Liver (tissue), 9 donors: ENCODE results near the gene MEIS1. TPM values are rescaled to one million over a fixed set of nuclear protein-coding genes. Genes with fewer than 3 reads are reported as not detected.

ENCODE experiments used
- DNase-seq: peaks from one replicate; pipeline ENCODE4 v3.0.0-alpha.2; 2017; ENCODE audit warnings: low spot score
- H3K27ac ChIP-seq, 2 donors: one replicate each; pipeline ENCODE4 v1.7.0; 2013; ENCODE audit warnings: inconsistent platforms in 2 of 2, low read length in 2 of 2, control low read depth in 1 of 2, low read depth in 1 of 2, mild to moderate bottlenecking in 1 of 2
- H3K27me3 ChIP-seq, 4 donors: one replicate each; pipeline versions ENCODE4 v1.6.1 to v1.7.0; 2013; ENCODE audit warnings: low read length in 3 of 4, inconsistent platforms in 1 of 4, mild to moderate bottlenecking in 1 of 4, moderate library complexity in 1 of 4; ENCODE audit not compliant: control insufficient read depth in 4 of 4, insufficient read depth in 4 of 4
- H3K36me3 ChIP-seq, 4 donors: one replicate each; pipeline versions ENCODE4 v1.6.1 to v1.7.0; 2013; ENCODE audit warnings: low read length in 3 of 4, mild to moderate bottlenecking in 3 of 4, low read depth in 1 of 4, moderate library complexity in 1 of 4; ENCODE audit not compliant: control insufficient read depth in 4 of 4, insufficient read depth in 3 of 4
- H3K4me1 ChIP-seq, 4 donors: one replicate each; pipeline versions ENCODE4 v1.6.1 to v1.7.0; 2013; ENCODE audit warnings: low read length in 3 of 4, mild to moderate bottlenecking in 3 of 4, moderate library complexity in 1 of 4; ENCODE audit not compliant: control insufficient read depth in 4 of 4, insufficient read depth in 4 of 4
- H3K4me3 ChIP-seq, 3 donors: one replicate each; pipeline versions ENCODE4 v1.6.1 to v1.7.0; 2013; ENCODE audit warnings: low read length in 3 of 3, control low read depth in 1 of 3, low read depth in 1 of 3, mild to moderate bottlenecking in 1 of 3
- H3K9ac ChIP-seq, 2 donors: one replicate each; pipeline ENCODE4 v1.7.0; 2013; ENCODE audit warnings: low read length in 2 of 2, mild to moderate bottlenecking in 2 of 2, moderate library complexity in 2 of 2, control low read depth in 1 of 2, low read depth in 1 of 2
- H3K9me3 ChIP-seq, 4 donors: one replicate each; pipeline versions ENCODE4 v1.6.1 to v1.7.0; 2013; ENCODE audit warnings: low read length in 3 of 4; ENCODE audit not compliant: control insufficient read depth in 4 of 4
- CTCF ChIP-seq: fragments of 150-350 bp; IDR thresholded peaks from 2 replicates; pipeline ENCODE4 v1.5.1; 2017; ENCODE audit warnings: improper control_type of control experiment, low read depth, low read length; ENCODE audit not compliant: missing input control
- EGR1 ChIP-seq, 2 donors: IDR thresholded peaks; 2 replicates each; pipeline ENCODE4 v1.6.1; 2016 to 2018; ENCODE audit warnings: antibody characterized with exemption in 2 of 2, low read depth in 2 of 2
- FOXA1 ChIP-seq: IDR thresholded peaks from 2 replicates; pipeline ENCODE4 v1.6.1; 2016; ENCODE audit warnings: antibody characterized with exemption
- FOXA2 ChIP-seq: IDR thresholded peaks from 2 replicates; pipeline ENCODE4 v1.6.1; 2016; ENCODE audit warnings: antibody characterized with exemption
- GABPA ChIP-seq, 2 donors: IDR thresholded peaks in 1 of 2; conservative IDR thresholded peaks in 1 of 2; 2 replicates each; pipeline ENCODE4 v1.6.1; 2016; ENCODE audit warnings: antibody characterized with exemption in 2 of 2, mild to moderate bottlenecking in 1 of 2, moderate library complexity in 1 of 2
- HNF4A ChIP-seq, 2 donors: conservative IDR thresholded peaks; 2 replicates each; pipeline ENCODE4 v1.6.1; 2016; ENCODE audit warnings: antibody characterized with exemption in 2 of 2, mild to moderate bottlenecking in 2 of 2
- HNF4G ChIP-seq: IDR thresholded peaks from 2 replicates; pipeline ENCODE4 v1.6.1; 2016; ENCODE audit warnings: antibody characterized with exemption
- JUND ChIP-seq, 2 donors: IDR thresholded peaks; 2 replicates each; pipeline ENCODE4 v1.6.1; 2016; ENCODE audit warnings: antibody characterized with exemption in 2 of 2
- MAX ChIP-seq: IDR thresholded peaks from 2 replicates; pipeline ENCODE4 v1.6.1; 2016; ENCODE audit warnings: antibody characterized with exemption
- NR2F2 ChIP-seq: IDR thresholded peaks from 2 replicates; pipeline ENCODE4 v1.6.1; 2016; ENCODE audit warnings: antibody characterized with exemption
- RAD21 ChIP-seq, 2 donors: IDR thresholded peaks; 2 replicates each; pipeline ENCODE4 v1.6.1; 2016; ENCODE audit warnings: antibody characterized with exemption in 2 of 2, mild to moderate bottlenecking in 2 of 2
- RXRA ChIP-seq, 2 donors: IDR thresholded peaks; 2 replicates each; pipeline ENCODE4 v1.6.1; 2017 to 2018; ENCODE audit warnings: antibody characterized with exemption in 2 of 2, mild to moderate bottlenecking in 1 of 2
- SP1 ChIP-seq: IDR thresholded peaks from 2 replicates; pipeline ENCODE4 v1.6.1; 2018; ENCODE audit warnings: antibody characterized with exemption, mild to moderate bottlenecking
- TAF1 ChIP-seq: conservative IDR thresholded peaks from 2 replicates; pipeline ENCODE4 v1.6.1; 2016; ENCODE audit warnings: antibody characterized with exemption, mild to moderate bottlenecking
- YY1 ChIP-seq: IDR thresholded peaks from 2 replicates; pipeline ENCODE4 v1.6.1; 2016; ENCODE audit warnings: antibody characterized with exemption, mild to moderate bottlenecking
- ZBTB33 ChIP-seq: IDR thresholded peaks from 2 replicates; pipeline ENCODE4 v1.6.1; 2016; ENCODE audit warnings: antibody characterized with exemption
- WGBS: extraction: QIAGEN DNeasy Blood & Tissue Kit; methylation state at CpG from one replicate; pipeline ENCODE4 v1.1.7; 2013; 5-methylcytosine and 5-hydroxymethylcytosine counted together
- polyA plus RNA-seq, 2 donors: library from polyadenylated mRNA; stranded (reverse) in 1 of 2; unstranded in 1 of 2; fragments of 200-250 nt in 1 of 2; fragments of >200 nt in 1 of 2; fragmentation: Nextera tagmentation in 1 of 2; extraction: Ambion mirVana in 1 of 2; gene quantifications; one replicate each; pipeline versions ENCODE4 v1.2.1 to v1.2.3, GENCODE V29; 2013 to 2015
- total RNA-seq, 2 donors: library from RNA; depleted of rRNA; stranded (reverse); fragments of >200 nt; gene quantifications; one replicate each; pipeline ENCODE4 v1.2.3, GENCODE V29; 2014
- TF ChIP-seq, protein P1 (sequence below): IDR thresholded peaks from 2 replicates; pipeline ENCODE4 v1.6.1; 2016; ENCODE audit warnings: antibody characterized with exemption
- TF ChIP-seq, protein P2 (sequence below): IDR thresholded peaks from 2 replicates; pipeline ENCODE4 v1.6.1; 2016; ENCODE audit warnings: antibody characterized with exemption, mild to moderate bottlenecking
- donor health status: healthy.
- donor health status: healthy.
- donor health status: healthy.
- donor health status: healthy.
- donor health status: healthy.

The MEIS1 gene
- total and polyA plus RNA-seq, 4 donors, result 1.6 to 8.6 (median 5.5) TPM

DNA sequence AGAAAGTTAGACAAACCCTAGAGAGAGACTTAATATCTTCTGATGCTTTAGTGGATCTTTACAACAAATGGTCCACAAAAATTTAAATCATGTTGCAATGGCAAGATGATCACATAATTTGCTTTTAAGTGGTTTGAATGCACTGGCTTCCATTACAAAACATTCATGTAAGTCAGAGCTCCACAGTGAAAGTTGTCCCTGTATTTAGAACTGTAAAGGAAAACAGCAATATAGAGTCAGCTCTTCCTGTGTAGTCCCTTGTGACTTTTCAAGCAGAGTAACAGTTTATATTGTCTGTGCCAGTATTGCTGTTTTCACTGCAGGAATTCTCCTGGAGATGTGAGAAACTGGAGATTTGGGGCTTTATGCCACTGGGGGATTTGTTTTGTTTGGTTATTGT, 77.7 kb downstream of the MEIS1 start:
- Histone ChIP-seq H3K27ac (no peak overlapping the region), H3K4me3 (no peak overlapping the region), H3K36me3 (no peaks in the 10 kb centered on the region), H3K27me3 (no peaks in the 10 kb centered on the region), H3K4me1 (no peaks in the 10 kb centered on the region), H3K9ac (no peak overlapping the region), H3K9me3 (no peaks in the 10 kb centered on the region)
- DNase-seq, result no peak
- TF ChIP-seq HNF4A (conservative IDR thresholded peaks at IDR 0.05) (no peak), FOXA1 (no peak), FOXA2 (no peak), JUND (IDR thresholded peaks at IDR 0.05) (no peak), ZBTB33 (no peak), YY1 (no peak), CTCF (no peak), HNF4G (no peak), RAD21 (IDR thresholded peaks at IDR 0.05) (no peak), RXRA (IDR thresholded peaks at IDR 0.05) (no peak), SP1 (no peak), MAX (no peak), NR2F2 (no peak)

DNA sequence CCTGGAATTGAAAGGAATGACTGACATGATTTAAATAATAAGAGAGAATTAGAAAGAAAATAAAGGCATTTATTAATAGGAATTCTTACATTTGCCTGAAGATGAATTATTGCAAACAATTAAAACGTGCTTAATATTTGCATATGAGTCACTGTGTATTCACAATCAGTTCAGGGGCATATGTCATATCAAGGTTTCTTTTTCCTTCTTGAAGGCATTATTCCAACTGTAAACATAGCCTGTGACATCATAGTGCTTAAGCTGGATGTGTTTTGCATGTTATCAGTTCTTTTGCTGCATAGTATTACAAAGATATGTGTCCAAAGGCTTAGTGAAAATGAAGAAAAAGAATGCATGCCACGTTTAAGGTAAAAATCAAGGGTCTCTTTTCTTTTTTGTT, 80.8 kb downstream of the MEIS1 start:
- 62% methylated on average over 2 of the region's 2 CpGs for WGBS
- Histone ChIP-seq H3K9ac (no peak overlapping the region), H3K27me3 (no peaks in the 10 kb centered on the region), H3K9me3 (no peaks in the 10 kb centered on the region), H3K4me1 (no peaks in the 10 kb centered on the region), H3K27ac (no peak overlapping the region), H3K4me3 (no peak overlapping the region), H3K36me3 (no peaks in the 10 kb centered on the region)
- no peak for DNase-seq
- TF ChIP-seq TAF1 (no peak), JUND (IDR thresholded peaks at IDR 0.05) (no peak), RXRA (IDR thresholded peaks at IDR 0.05) (no peak), HNF4A (conservative IDR thresholded peaks at IDR 0.05) (no peak), ZBTB33 (no peak), GABPA (IDR thresholded peaks at IDR 0.05 in 1 of 2, conservative IDR thresholded peaks at IDR 0.05 in 1 of 2) (no peak), YY1 (no peak), FOXA2 (no peak), CTCF (no peak), FOXA1 (no peak), EGR1 (IDR thresholded peaks at IDR 0.05; ENCODE audit: low read depth in 2 of 2) (no peak), RAD21 (IDR thresholded peaks at IDR 0.05) (no peak), HNF4G (no peak)
- TF ChIP-seq, protein P1, sequence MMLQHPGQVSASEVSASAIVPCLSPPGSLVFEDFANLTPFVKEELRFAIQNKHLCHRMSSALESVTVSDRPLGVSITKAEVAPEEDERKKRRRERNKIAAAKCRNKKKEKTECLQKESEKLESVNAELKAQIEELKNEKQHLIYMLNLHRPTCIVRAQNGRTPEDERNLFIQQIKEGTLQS, result no peak
- TF ChIP-seq, protein P2, sequence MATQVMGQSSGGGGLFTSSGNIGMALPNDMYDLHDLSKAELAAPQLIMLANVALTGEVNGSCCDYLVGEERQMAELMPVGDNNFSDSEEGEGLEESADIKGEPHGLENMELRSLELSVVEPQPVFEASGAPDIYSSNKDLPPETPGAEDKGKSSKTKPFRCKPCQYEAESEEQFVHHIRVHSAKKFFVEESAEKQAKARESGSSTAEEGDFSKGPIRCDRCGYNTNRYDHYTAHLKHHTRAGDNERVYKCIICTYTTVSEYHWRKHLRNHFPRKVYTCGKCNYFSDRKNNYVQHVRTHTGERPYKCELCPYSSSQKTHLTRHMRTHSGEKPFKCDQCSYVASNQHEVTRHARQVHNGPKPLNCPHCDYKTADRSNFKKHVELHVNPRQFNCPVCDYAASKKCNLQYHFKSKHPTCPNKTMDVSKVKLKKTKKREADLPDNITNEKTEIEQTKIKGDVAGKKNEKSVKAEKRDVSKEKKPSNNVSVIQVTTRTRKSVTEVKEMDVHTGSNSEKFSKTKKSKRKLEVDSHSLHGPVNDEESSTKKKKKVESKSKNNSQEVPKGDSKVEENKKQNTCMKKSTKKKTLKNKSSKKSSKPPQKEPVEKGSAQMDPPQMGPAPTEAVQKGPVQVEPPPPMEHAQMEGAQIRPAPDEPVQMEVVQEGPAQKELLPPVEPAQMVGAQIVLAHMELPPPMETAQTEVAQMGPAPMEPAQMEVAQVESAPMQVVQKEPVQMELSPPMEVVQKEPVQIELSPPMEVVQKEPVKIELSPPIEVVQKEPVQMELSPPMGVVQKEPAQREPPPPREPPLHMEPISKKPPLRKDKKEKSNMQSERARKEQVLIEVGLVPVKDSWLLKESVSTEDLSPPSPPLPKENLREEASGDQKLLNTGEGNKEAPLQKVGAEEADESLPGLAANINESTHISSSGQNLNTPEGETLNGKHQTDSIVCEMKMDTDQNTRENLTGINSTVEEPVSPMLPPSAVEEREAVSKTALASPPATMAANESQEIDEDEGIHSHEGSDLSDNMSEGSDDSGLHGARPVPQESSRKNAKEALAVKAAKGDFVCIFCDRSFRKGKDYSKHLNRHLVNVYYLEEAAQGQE, result no peak
